22Rv1 (cell line): ENCODE data around the gene FBXO31.
"Not testable (repeated sequence)": the region's sequence is repeated elsewhere in the genome, so short reads cannot be mapped to it uniquely, and the experiment has no call there.

ENCODE experiments used
- H3K27ac ChIP-seq: fragments of 450-650 bp; 2 replicates; pipeline ENCODE4 v1.5.1; 2017
- CTCF ChIP-seq: fragments of 450-650 bp; IDR thresholded peaks from 2 replicates; pipeline ENCODE4 v1.5.1; 2017; ENCODE audit warnings: mild to moderate bottlenecking
- ZFX ChIP-seq: fragments of 450-650 bp; IDR thresholded peaks from 2 replicates; pipeline ENCODE4 v1.6.1; 2017; ENCODE audit warnings: antibody characterized with exemption, borderline replicate concordance

Gene FBXO31

DNA sequence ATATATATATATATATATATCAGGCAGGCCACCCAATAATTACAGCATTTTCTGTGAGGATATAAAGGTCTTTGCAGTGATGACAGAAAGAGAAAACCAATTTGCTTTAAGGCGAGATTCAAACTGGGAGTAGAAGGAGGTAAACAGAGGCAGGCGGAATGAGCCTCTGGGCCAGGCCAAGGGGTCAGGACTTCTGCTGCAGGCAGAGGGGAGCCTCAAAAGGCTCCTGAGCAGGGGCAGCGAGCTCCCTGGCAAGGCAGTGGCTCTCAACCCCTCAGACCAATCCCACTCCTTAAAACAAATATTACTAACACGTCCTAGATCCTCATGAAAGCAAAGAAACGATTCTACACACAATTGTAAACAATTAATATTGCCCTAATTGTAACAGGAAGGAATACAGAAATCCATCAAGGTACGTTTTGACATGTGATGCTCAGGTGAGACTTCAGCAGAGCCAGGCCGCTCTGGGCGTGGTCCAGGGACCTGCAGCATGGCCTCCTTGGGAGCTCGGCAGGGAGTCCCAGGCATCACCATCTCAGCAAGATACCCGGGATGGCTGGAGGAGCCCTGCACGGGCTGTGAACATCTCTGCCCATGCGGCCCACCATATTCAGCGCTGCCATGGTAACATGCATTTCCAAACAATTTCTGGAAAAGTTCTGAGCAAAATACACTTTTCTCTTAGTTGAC lies 18.4 kb downstream of the FBXO31 start:
- TF ChIP-seq ZFX = no peak
- TF ChIP-seq CTCF = no peak
- no peak overlapping the region for H3K27ac ChIP-seq

DNA sequence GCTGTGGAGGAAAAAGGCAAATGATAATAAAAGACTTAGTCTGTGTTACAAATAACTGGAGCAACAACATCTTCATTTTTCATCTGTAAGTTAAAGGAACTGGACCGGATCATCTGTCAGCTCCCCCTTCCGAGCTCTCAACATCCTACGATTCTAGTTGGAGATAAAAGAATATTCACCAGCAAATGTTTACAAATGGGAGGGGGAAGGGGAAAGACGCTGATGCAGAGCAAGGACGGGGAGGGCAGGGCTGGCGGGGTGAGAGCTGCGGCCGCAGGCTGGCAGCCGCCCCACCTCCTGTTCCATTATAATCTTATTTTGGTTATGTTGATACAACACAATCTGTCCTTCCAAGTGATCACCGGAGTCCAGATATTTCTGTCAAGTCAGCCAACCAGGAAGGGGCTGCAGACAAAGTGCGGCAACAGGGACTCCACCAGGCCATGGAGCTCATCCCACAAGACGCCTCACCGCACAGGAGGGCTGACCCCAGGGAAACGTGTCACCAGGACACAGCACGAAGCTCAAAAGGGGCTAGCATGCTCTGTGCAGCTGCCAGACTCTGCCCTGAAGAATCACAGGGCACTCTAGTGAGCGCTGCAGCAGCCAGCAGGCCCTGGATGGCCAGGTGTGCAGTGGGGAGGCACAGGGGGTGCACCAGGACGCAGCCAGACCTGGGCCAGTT lies 19.7 kb downstream of the FBXO31 start:
- TF ChIP-seq ZFX (no peak), CTCF (no peak)
- no peak overlapping the region for H3K27ac ChIP-seq

GRCh38 chr16:87362828-87363559 lies 20.6 kb downstream of the FBXO31 start:
- not testable (repeated sequence) for H3K27ac ChIP-seq

- TF ChIP-seq CTCF = no peak
- TF ChIP-seq ZFX = no peak
- H3K27ac ChIP-seq = no peak overlapping the region
Measured at GRCh38 chr16:87361916-87362619, 21.5 kb downstream of the FBXO31 start.

DNA sequence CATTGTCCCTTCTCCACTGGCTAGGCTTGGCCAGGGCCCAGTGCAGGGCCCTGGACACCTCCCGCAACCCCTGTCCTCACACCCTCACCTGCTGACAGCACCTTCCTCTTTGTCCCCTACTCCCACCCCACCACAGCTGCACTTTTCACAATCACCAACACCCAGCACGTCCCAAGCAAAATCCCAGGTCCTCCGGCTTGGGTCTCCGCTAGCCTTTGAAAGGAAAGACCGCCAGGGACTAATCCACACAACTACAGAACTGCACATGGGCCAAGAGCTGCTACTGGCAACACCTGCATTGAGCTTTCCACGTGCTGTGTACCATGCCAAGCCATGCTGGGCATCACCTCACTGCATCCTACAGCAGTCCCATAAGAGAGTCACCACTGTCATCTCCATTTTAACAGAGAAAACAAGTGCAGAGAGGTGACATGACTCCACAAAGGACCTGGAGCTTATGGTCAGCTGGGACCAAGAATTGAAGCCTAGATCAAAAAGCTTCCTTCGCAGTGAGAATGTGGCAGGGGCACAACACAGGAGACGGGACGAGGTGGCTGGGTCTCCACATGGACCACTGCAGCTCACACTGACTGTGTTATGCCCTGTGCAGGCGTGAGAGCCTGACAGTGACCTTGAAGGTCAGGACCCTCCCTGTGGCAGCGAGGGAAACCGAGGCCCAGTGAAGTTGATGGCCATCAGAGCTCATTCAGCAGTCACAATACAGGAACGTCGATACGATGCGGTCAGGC lies 22.5 kb downstream of the FBXO31 start:
- no peak overlapping the region for H3K27ac ChIP-seq
- no peak for TF ChIP-seq CTCF
- TF ChIP-seq ZFX = no peak

DNA sequence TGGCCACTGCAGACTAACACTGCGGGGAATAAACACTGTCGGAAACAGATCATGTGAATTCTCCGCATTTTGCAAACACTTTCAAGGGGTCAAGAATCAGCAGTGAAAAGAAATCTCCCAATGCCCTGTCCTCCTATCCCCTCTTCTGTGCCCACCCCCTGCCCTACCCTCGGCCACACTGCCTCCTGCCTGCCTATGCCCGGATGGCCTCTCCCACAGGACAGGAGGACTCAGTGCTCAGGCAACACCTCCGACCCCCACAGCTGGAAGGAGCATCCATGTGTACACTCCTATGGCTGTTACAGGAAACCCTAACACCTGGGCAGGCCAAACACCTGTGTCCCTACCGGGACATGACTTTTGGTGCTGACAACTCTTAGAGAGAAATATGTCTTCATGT lies 24.5 kb downstream of the FBXO31 start:
- no peak overlapping the region for H3K27ac ChIP-seq

More for the DNA sequence above, 24.5 kb downstream of the FBXO31 start:
- TF ChIP-seq ZFX (no peak), CTCF (no peak)
